GM18951 (cell line): ENCODE data around the gene C1QTNF5.

Source experiments
- POLR2A ChIP-seq: IDR thresholded peaks from 4 replicates; pipeline ENCODE4 v1.6.1; 2011; ENCODE audit warnings: mild to moderate bottlenecking; ENCODE audit not compliant: insufficient read length, insufficient read depth; ENCODE audit errors: extremely low read depth
- in situ Hi-C: fragments of 300-500 bp; cut with MboI; formaldehyde crosslinking; loops from one replicate; pipeline ENCODE4 v1.12.0; 2022; ENCODE audit warnings: low sequenced_read_pairs, mixed read lengths, inconsistent platforms; ENCODE audit not compliant: unreplicated experiment

C1QTNF5 gene

GRCh38 chr11:119318240-119319135 lies 22.2 kb downstream of the C1QTNF5 start:
- in situ Hi-C loops = no loop called here
- TF ChIP-seq POLR2A = peak; percentile 15

GRCh38 chr11:119317592-119318239 lies 23.0 kb downstream of the C1QTNF5 start:
- TF ChIP-seq POLR2A = no peak
- in situ Hi-C loops = no loop called here

- TF ChIP-seq POLR2A = peak; percentile 52
- in situ Hi-C loops = no loop called here
Measured at GRCh38 chr11:119316729-119317591, 23.7 kb downstream of the C1QTNF5 start, which contains the start of gene MCAM. Gene MCAM, minus strand, starts transcription at chr11:119317130. Its CDS starts 29 bp downstream, at chr11:119317101.

- in situ Hi-C loops = no loop called here
- no peak for TF ChIP-seq POLR2A
Measured at GRCh38 chr11:119316016-119316728, 24.5 kb downstream of the C1QTNF5 start.

- in situ Hi-C loops = no loop called here
- no peak for TF ChIP-seq POLR2A
Measured at GRCh38 chr11:119315131-119316015, 25.3 kb downstream of the C1QTNF5 start.

GRCh38 chr11:119314726-119315125 lies 26.0 kb downstream of the C1QTNF5 start:
- no peak for TF ChIP-seq POLR2A

GRCh38 chr11:119310682-119311052 lies 30.0 kb downstream of the C1QTNF5 start:
- in situ Hi-C loops = no loop called here
- no peak for TF ChIP-seq POLR2A

More at GRCh38 chr11:119314726-119315125, 26.0 kb downstream of the C1QTNF5 start:
- in situ Hi-C loops = no loop called here

GRCh38 chr11:119309953-119310681 lies 30.6 kb downstream of the C1QTNF5 start:
- no peak for TF ChIP-seq POLR2A
- in situ Hi-C loops = no loop called here

GRCh38 chr11:119309411-119309810 lies 31.3 kb downstream of the C1QTNF5 start:
- TF ChIP-seq POLR2A = no peak

GRCh38 chr11:119307974-119308373 lies 32.7 kb downstream of the C1QTNF5 start:
- in situ Hi-C loops = no loop called here
- TF ChIP-seq POLR2A = no peak

More at GRCh38 chr11:119309411-119309810, 31.3 kb downstream of the C1QTNF5 start:
- in situ Hi-C loops = no loop called here

GRCh38 chr11:119307219-119307618 lies 33.5 kb downstream of the C1QTNF5 start:
- in situ Hi-C loops = no loop called here
- no peak for TF ChIP-seq POLR2A
